ENCODE measurements around the gene RAB1B.

RAB1B gene

GRCh38 chr11:66285250-66285947 lies 17.0 kb downstream of the RAB1B start:
- no peak for DNase-seq

DNA sequence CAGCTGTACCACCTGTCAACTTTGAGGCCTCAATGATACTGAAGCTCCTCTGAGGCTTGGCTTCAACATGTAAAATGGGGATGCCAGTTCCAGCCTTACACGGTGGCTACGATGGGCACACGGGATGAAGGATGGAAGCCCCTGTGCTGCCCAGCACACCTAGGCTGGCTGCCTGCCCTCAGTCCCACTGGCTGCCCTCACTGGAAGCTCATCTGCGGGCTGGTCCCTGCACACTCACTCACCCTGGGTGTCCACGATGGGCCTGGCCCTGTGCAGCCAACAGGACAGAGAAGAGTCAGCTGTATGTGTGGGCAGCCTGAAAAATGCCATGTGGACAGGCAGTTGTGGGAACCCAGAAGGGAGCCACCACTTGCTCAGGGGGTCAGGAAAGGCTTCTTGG lies 18.3 kb downstream of the RAB1B start:
- DNase-seq, result no peak

GRCh38 chr11:66287211-66287888 lies 18.9 kb downstream of the RAB1B start:
- no peak for DNase-seq

GRCh38 chr11:66287889-66288670 lies 19.6 kb downstream of the RAB1B start:
- no peak for DNase-seq

- DNase-seq, result peak; percentile 100
Measured at GRCh38 chr11:66288671-66289547, 20.5 kb downstream of the RAB1B start, which contains the start of gene YIF1A. YIF1A (minus strand) TSS chr11:66289143; CDS start chr11:66288985, 158 bp downstream.

DNA sequence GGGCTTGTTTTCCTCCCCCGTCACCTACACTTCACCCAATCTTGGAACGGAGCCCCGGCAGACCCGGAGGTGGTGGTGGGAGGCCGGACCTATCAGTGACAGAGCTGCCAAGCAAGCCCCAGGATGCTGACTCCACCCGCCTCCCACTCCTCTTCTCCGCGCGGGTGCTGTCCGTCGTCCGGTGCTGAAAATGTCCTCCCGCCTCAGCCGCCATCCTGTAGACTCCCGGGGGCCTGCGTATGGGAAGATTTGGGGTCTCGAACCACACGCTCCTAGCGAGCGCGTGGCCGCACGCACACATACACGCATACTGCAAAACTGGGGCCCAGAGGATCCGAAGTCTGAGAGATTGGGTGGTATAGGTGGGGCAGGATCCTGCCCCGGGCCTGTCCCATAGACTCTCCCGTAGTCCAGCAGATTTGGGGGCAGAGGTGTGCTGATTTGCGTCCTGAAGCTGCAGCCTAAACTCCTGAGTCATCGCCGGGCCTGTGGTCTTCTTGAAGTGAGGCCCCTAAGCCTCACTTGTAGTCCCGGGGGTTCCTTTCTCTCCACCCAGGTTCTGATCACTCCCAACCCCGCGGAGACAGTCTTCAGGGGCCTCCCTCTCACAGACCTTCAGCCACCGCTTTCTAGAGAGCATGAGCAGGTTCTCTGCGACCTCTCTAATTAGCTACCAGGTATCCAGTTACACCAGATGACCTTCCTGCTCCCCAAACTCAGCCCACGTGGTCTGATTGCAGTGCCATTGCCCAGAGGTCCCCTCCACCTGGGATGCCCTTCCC lies 21.3 kb downstream of the RAB1B start:
- no peak for DNase-seq

GRCh38 chr11:66290330-66290621 lies 21.8 kb downstream of the RAB1B start:
- DNase-seq, result no peak

DNA sequence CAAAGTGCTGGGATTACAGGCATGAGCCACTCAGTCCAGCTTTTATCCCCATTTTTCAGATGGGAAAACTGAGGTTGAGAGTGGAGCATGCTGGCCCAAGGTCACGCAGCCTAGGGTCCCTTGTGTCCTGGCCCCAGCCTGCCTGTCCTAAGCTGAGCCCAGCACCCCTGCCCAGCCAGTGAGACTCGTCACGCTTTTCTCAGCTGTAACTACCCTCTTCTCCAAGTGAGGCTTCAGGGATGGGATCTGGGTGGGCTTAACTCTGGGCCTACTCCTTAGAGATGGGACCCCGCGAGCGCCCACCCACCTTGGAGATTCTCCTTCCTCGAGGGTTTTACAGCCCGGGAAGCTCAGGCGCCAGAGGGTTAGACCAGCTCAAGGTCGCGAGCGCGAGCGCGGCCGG lies 22.9 kb downstream of the RAB1B start:
- DNase-seq, result no peak

DNA sequence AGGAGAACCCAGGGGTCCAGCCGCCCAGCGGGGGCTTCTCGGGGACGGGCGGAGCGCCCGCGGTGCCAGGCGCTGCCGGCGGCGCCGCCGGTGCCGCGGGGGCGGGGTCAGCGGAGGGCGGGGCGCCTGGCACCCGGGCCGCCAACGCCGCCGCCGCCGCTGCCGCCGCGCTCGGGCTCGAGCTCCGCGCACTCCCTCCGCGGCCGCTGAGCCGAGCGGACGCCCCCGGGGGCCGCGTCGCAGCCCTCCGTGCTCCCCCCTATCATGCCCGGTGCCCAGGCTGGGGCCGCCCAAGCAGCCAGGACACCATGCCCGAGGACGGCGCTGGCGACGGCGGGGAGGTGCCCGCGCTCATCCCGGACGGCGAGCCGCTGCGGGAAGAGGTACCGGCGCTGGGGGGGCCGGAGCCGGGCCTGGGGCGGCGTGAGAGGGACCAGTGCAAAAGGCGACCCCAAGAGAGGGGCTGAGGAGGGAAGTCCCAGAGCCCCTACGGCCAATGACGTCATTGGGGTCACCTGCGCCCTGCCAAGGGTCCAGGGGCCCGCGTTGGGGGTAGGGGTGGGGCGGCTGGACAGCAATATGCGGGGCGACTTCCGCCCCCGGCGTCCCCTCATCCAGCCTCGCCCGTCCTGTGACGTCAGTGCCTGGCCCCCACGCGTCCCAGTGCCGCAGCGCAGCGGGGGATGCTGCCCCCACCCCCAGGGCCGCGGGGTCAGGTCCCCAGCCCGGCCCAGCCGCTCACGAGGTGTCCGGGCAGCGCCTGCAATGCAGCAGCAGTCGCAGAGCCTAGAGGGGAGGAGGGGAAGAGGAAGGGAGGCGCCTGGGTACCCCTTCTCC lies 23.5 kb downstream of the RAB1B start, which contains the start of gene TMEM151A:
Gene TMEM151A, plus strand, starts transcription at position 189 of the 837 bp plus-strand sequence. Its CDS starts 120 bp downstream, at position 309.
- no peak for DNase-seq

GRCh38 chr11:66292543-66293332 lies 24.3 kb downstream of the RAB1B start:
- DNase-seq, result no peak

DNA sequence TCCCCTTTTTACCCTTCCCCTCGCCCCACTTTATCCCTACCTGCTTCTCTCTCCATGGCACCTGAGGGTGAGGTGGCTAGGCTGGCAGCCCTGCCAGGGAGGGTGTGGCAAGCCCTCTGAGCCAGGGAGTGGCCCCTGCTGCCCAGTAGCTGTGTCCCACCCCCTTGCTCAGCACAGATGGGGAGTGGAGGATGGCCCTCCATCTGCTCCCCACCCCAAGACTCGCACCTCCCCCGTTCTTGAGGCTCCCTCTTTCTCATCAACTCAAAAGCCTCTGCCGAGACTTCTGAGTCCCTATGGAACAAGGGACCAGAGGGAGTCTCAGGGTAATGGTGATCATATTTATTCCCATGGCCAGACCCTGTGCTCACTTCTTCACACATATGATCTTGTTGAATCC lies 24.9 kb downstream of the RAB1B start:
- no peak for DNase-seq

- DNase-seq, result no peak
Measured at GRCh38 chr11:66293777-66294625, 25.6 kb downstream of the RAB1B start.

GRCh38 chr11:66294626-66295620 lies 26.5 kb downstream of the RAB1B start:
- no peak for DNase-seq

- DNase-seq, result no peak
Measured at GRCh38 chr11:66297610-66298009, 29.2 kb downstream of the RAB1B start.

GRCh38 chr11:66299186-66299585 lies 30.7 kb downstream of the RAB1B start:
- no peak for DNase-seq

DNA sequence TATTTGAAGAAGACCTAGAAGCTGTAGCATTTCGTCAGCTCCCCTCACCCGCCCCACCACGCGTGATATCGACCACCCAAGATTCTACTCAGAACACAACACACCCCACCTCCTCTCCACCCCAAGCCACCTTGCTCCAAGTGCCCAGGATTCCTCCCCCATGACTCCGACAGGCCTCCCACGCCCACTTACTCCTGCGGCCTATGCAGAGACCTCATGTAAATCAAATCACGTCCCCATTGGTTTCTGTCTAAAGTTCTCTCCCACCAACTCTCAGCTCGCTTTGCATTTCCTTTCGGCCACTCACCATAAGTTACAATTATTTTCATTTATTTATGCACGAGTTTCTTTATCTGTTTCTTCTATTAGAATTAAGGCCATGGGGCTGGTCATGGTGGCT lies 34.2 kb downstream of the RAB1B start:
- DNase-seq, result no peak

DNA sequence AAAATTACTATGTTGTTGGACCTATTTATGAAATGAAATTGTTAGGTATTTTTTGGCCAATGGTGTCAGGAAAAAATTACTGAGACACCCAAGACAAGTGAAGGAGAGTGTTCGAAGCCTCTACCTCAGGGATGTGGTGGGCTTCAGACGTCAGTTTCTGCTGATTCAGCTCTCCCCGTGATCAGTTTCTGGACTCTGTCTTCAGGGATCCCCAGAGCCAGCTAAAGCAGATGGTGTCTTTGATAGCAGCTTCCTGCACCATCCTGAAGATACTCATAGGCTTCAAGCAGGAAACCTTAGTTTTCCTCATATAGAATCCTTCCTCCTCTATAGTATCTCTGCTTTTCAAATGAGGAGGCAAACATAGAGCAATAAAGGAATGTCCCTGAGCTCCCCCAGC lies 41.0 kb downstream of the RAB1B start:
- no peak for DNase-seq

DNA sequence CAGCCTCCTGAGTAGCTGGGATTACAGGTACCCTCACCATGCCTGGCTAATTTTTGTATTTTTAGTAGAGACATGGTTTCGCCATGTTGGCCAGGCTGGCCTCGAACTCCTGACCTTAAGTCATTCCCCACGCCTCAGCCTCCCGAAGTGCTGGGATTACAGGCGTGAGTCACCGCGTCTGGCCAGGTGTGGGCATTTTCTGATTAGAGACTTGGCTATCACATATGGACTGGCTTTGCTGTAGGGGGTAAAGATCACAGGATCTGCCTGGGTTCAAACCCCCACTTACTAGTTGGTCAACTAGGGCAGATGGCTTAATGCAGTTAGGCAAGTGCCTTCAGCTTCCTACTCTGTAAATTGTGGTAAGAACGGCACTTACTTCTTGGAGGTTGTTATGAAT lies 41.9 kb downstream of the RAB1B start:
- no peak for DNase-seq

All from CD4-positive, alpha-beta T cell treated with Interleukin-15 for 1 hour (primary cell).